Esophagus muscularis mucosa (tissue), 4 donors: ENCODE measurements around the gene TRAF3. TPM values are rescaled to one million over a fixed set of nuclear protein-coding genes. Genes with fewer than 3 reads are reported as not detected.

Source experiments
- DNase-seq: peaks from one replicate; pipeline ENCODE4 v3.0.0-alpha.2; 2017; ENCODE audit errors: extremely low spot score
- H3K27ac ChIP-seq, 4 donors: fragments of 200-600 bp; sonication (generic); replicated peaks in 1 of 4; 1 replicate in 3 of 4; 2 replicates in 1 of 4; pipeline ENCODE4 v1.5.1; 2016 to 2019; ENCODE audit warnings: mild to moderate bottlenecking in 1 of 4
- H3K27me3 ChIP-seq, 4 donors: fragments of 200-600 bp; sonication (generic); one replicate each; pipeline versions ENCODE4 v1.5.1 to v1.6.0; 2016 to 2019
- H3K36me3 ChIP-seq, 4 donors: fragments of 200-600 bp; sonication (generic); one replicate each; pipeline ENCODE4 v1.5.1; 2016 to 2019
- H3K4me1 ChIP-seq, 4 donors: fragments of 200-600 bp; sonication (generic); one replicate each; pipeline ENCODE4 v1.5.1; 2016 to 2019
- H3K4me3 ChIP-seq, 4 donors: fragments of 200-600 bp; sonication (generic); 1 replicate in 2 of 4; 2 replicates in 2 of 4; pipeline ENCODE4 v1.5.1; 2016 to 2019; ENCODE audit warnings: mild to moderate bottlenecking in 4 of 4, moderate library complexity in 1 of 4
- H3K9me3 ChIP-seq, 4 donors: fragments of 200-600 bp; sonication (generic); 1 replicate in 3 of 4; 2 replicates in 1 of 4; pipeline ENCODE4 v1.5.1; 2016 to 2019
- EP300 ChIP-seq: sonication (generic); formaldehyde crosslinking; IDR thresholded peaks from one replicate; pipeline ENCODE4 v1.6.1; 2017; ENCODE audit warnings: antibody characterized with exemption
- POLR2A ChIP-seq: fragments of 450-650 bp; IDR thresholded peaks from one replicate; pipeline ENCODE4 v1.6.1; 2017; ENCODE audit warnings: antibody characterized with exemption, moderate library complexity, mild to moderate bottlenecking, low read depth
- POLR2AphosphoS5 ChIP-seq, 2 donors: sonication (generic); formaldehyde crosslinking; IDR thresholded peaks; one replicate each; pipeline ENCODE4 v1.6.1; 2017; ENCODE audit warnings: antibody characterized with exemption in 2 of 2
- WGBS: methylation state at CpG from one replicate; pipeline ENCODE4 v1.1.5; 2018; 5-methylcytosine and 5-hydroxymethylcytosine counted together
- intact Hi-C: fragments of 100-400 bp; cut with DNase I; formaldehyde crosslinking; loops from one replicate; pipeline ENCODE4 v1.15.1; 2023
- total RNA-seq, 4 donors: library from RNA; depleted of rRNA; stranded (reverse); fragments of >200 nt; gene quantifications; one replicate each; pipeline versions ENCODE4 v1.1.0 to v1.2.1, GENCODE V29; 2016
- TF ChIP-seq, protein P1 (sequence below), 3 experiments: fragments of 200-600 bp in 2 of 3; fragments of 450-650 bp in 1 of 3; sonication (generic) in 2 of 3; IDR thresholded peaks; one replicate each; pipeline ENCODE4 v1.5.1; 2017 to 2019; ENCODE audit warnings: antibody characterized with exemption in 3 of 3, mild to moderate bottlenecking in 2 of 3, moderate library complexity in 1 of 3

The TRAF3 gene
- total RNA-seq, 4 donors from 2014 or later, result 9.6 to 19.1 (median 17.5) TPM

DNA sequence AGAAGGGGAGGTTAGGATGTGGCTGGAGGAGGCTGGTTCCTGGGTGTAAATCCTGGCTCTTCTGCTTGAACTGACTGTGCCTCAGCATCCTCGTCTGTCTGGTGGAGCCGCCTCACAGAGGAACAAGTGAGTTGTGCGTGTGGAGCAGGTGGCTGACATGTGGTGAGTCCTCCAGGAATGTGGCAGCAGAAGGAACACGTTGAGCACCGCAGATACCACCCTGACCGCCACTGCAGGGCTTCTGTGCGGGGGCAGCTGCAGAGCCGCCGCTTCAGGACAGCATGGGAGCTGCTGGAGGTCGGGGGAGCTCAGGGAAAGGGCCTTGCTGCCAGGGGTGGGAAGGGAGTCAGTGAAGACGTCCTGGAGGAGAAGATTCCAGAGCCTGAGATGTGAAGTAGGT lies 48.9 kb downstream of the TRAF3 start:
- no peaks in the 10 kb centered on the region for H3K36me3 ChIP-seq
- intact Hi-C loops, result no loop called here
- no peak overlapping the region for H3K27ac ChIP-seq
- TF ChIP-seq POLR2AphosphoS5 (IDR thresholded peaks at IDR 0.05), result no peak
- TF ChIP-seq, protein P1, sequence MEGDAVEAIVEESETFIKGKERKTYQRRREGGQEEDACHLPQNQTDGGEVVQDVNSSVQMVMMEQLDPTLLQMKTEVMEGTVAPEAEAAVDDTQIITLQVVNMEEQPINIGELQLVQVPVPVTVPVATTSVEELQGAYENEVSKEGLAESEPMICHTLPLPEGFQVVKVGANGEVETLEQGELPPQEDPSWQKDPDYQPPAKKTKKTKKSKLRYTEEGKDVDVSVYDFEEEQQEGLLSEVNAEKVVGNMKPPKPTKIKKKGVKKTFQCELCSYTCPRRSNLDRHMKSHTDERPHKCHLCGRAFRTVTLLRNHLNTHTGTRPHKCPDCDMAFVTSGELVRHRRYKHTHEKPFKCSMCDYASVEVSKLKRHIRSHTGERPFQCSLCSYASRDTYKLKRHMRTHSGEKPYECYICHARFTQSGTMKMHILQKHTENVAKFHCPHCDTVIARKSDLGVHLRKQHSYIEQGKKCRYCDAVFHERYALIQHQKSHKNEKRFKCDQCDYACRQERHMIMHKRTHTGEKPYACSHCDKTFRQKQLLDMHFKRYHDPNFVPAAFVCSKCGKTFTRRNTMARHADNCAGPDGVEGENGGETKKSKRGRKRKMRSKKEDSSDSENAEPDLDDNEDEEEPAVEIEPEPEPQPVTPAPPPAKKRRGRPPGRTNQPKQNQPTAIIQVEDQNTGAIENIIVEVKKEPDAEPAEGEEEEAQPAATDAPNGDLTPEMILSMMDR (IDR thresholded peaks at IDR 0.05), result no peak
- no peak for TF ChIP-seq EP300
- TF ChIP-seq POLR2A, result no peak
- no peak for DNase-seq
- H3K27me3 ChIP-seq, result no peaks in the 10 kb centered on the region
- WGBS, result 90% methylated on average over 11 of the region's 11 CpGs
- no peaks in the 10 kb centered on the region for H3K9me3 ChIP-seq
- H3K4me3 ChIP-seq, result no peak overlapping the region
- H3K4me1 ChIP-seq, result peaks cover 0 to 22% (median 10%) of the 10 kb centered on the region in 4 donors

DNA sequence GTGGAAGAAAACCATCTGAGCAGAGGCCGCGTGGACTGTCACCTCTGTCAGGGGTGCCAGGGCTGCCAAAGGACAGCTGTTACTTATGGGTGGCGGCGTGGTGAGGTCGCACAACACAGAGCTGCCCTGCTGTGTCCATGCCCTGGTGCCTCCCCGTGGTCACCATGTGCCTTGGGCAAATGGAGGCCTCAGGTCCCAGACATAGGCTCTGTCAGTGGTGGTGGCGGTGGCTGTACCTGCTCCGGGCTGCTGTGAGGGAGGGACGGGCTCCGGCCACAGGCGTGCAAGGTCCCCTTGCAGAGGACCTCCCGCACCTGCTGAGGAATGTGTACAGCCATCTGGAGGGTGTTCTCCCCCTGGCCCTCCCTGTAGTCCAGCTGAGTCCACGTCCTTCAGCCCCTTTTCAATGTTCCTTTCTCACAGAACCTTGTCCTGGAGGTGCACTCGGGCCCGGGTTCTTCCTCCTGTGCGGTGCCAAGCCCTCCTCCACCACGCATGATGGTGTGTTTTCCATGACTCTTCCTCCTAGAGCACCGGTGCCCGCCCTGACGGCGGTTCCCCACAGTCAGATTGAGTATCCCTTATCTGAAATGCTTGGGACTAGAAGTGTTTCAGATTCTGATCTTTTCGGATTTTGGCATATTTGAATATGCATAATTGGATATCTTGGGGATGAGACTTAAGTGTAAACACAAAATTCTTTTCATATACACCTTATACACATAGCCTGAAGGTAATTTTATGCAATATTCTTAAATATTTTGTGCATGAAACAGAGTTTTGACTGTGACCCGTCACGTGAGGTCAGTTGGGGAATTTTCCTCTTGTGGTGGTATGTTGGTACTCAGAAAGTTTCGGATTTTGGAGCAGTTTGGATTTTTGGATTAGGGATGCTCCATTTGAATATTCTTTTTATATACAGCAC lies 49.8 kb downstream of the TRAF3 start:
- intact Hi-C loops, result no loop called here
- no peaks in the 10 kb centered on the region for H3K27me3 ChIP-seq
- WGBS, result 92% methylated on average over 24 of the region's 25 CpGs
- no peak overlapping the region for H3K27ac ChIP-seq
- no peak for DNase-seq
- no peak overlapping the region for H3K4me3 ChIP-seq
- TF ChIP-seq, protein P1 (IDR thresholded peaks at IDR 0.05), result no peak
- TF ChIP-seq POLR2AphosphoS5 (IDR thresholded peaks at IDR 0.05) (no peak), EP300 (no peak), POLR2A (no peak)
- H3K4me1 ChIP-seq, result peaks cover 0 to 22% (median 10%) of the 10 kb centered on the region in 4 donors
- no peaks in the 10 kb centered on the region for H3K36me3 ChIP-seq
- H3K9me3 ChIP-seq, result no peaks in the 10 kb centered on the region

DNA sequence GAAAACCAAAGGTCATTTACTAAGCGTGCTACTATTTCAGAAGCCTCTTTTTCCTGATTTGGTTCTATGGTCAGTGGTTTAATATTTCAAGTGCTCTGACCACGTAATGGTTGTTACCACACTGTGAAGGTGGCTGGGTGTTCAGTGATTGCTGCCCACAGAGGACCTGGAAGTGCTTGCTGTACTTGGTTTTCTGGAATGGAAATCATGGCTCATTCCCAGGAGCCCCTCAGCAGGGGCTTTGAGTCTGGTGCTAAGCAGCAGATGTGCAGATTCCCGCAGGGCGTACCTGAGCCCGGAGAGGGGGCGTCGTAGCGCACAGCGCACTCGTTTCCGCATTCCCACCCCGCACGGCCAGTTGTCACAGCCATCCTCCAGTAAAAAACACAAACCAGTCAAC lies 50.5 kb downstream of the TRAF3 start:
- no peak for TF ChIP-seq POLR2A
- no peak for TF ChIP-seq EP300
- TF ChIP-seq POLR2AphosphoS5 (IDR thresholded peaks at IDR 0.05), result no peak
- TF ChIP-seq, protein P1 (IDR thresholded peaks at IDR 0.05), result no peak
- H3K9me3 ChIP-seq, result no peaks in the 10 kb centered on the region
- peaks cover 0 to 22% (median 10%) of the 10 kb centered on the region in 4 donors for H3K4me1 ChIP-seq
- intact Hi-C loops, result no loop called here
- H3K4me3 ChIP-seq, result no peak overlapping the region
- H3K27ac ChIP-seq, result no peak overlapping the region
- no peak for DNase-seq
- no peaks in the 10 kb centered on the region for H3K36me3 ChIP-seq
- H3K27me3 ChIP-seq, result no peaks in the 10 kb centered on the region
- WGBS, result 81% methylated on average over 13 of the region's 13 CpGs

DNA sequence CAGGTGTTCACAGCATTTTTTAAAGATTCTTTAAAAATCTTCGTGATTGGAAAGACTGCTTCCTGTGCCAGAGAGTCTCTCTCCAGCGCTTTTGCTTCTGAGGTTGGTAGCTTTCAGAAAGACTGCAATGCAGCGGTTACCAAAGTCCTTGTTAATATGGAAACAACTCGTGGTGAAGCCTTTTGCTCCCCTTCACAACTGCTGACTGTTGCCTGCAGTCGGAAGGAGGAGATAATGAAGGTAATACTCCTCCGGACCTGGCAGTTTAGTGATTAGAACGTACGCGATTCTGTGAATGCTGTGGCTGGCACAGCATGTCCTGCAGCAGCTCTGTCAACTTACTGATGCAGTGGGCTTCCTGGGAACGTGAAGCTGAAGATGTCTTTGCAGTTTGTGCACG lies 50.9 kb downstream of the TRAF3 start:
- DNase-seq, result no peak
- no peaks in the 10 kb centered on the region for H3K9me3 ChIP-seq
- no peak overlapping the region for H3K4me3 ChIP-seq
- TF ChIP-seq POLR2A, result no peak
- no peak for TF ChIP-seq EP300
- TF ChIP-seq, protein P1 (IDR thresholded peaks at IDR 0.05), result no peak
- no peak for TF ChIP-seq POLR2AphosphoS5 (IDR thresholded peaks at IDR 0.05)
- intact Hi-C loops, result no loop called here
- peaks cover 0 to 22% (median 10%) of the 10 kb centered on the region in 4 donors for H3K4me1 ChIP-seq
- WGBS, result 74% methylated on average over 11 of the region's 11 CpGs
- H3K36me3 ChIP-seq, result no peaks in the 10 kb centered on the region
- no peak overlapping the region for H3K27ac ChIP-seq
- no peaks in the 10 kb centered on the region for H3K27me3 ChIP-seq
